HG03460 (cell line): ENCODE measurements around the gene TMEM258.

Experiments
- ATAC-seq: cut with Tn5 transposase; IDR thresholded peaks from one replicate; pipeline ENCODE4 v1.9.1; 2021; ENCODE audit not compliant: unreplicated experiment

The TMEM258 gene

GRCh38 chr11:61826930-61827570, 34.7 kb upstream of the TMEM258 start:
- ATAC-seq: peak; percentile 7

GRCh38 chr11:61820174-61820573, 27.8 kb upstream of the TMEM258 start:
- no peak for ATAC-seq

- no peak for ATAC-seq
Measured at GRCh38 chr11:61817471-61818202, 25.2 kb upstream of the TMEM258 start.

- ATAC-seq: peak; percentile 46
Measured at GRCh38 chr11:61816736-61817455, 24.5 kb upstream of the TMEM258 start, which contains the start of gene FADS1. Gene FADS1, minus strand, starts transcription at chr11:61817003. Its CDS starts 74 bp downstream, at chr11:61816929.

GRCh38 chr11:61815790-61816735, 23.7 kb upstream of the TMEM258 start:
- ATAC-seq: peak; percentile 23

- peak; percentile 42 for ATAC-seq
Measured at GRCh38 chr11:61814958-61815789, 22.8 kb upstream of the TMEM258 start.

- ATAC-seq: no peak
Measured at GRCh38 chr11:61814247-61814957, 22.0 kb upstream of the TMEM258 start.

GRCh38 chr11:61812736-61813411, 20.5 kb upstream of the TMEM258 start:
- ATAC-seq: no peak

- ATAC-seq: no peak
Measured at GRCh38 chr11:61811831-61812230, 19.4 kb upstream of the TMEM258 start.

- ATAC-seq: no peak
Measured at GRCh38 chr11:61810671-61811175, 18.3 kb upstream of the TMEM258 start.

GRCh38 chr11:61806785-61807184, 14.4 kb upstream of the TMEM258 start:
- no peak for ATAC-seq

- ATAC-seq: no peak
Measured at GRCh38 chr11:61805146-61805545, 12.7 kb upstream of the TMEM258 start.

- no peak for ATAC-seq
Measured at GRCh38 chr11:61803889-61804647, 11.7 kb upstream of the TMEM258 start.

GRCh38 chr11:61802605-61803004, 10.2 kb upstream of the TMEM258 start:
- ATAC-seq: no peak

GRCh38 chr11:61800331-61801281, 8.2 kb upstream of the TMEM258 start:
- no peak for ATAC-seq

GRCh38 chr11:61799665-61800284, 7.4 kb upstream of the TMEM258 start:
- ATAC-seq: no peak
